ENCODE results near the gene RETN. TPM values are rescaled to one million over a fixed set of nuclear protein-coding genes. Genes with fewer than 3 reads are reported as not detected.

RETN gene
- total RNA-seq, 1 experiment from 2014 or later: not detected

DNA sequence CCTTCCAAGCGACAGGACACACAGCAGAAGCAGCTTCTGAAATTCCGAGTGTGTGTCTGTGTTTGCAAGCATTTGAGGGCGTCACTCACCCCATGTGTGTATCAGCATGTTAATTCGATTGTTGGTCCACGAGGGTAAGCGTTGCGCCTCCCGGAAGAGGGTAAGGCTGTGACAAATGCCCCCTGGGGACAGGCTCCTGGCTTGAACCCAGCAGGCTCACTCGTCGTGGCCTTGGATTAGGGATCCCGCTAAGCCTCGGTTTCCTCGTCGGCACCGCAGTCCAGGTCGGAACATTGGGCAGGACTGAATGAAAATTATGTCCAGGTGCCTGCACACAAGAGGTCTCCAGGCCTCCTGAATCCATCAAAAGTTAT lies 32.5 kb upstream of the RETN start:
- Histone ChIP-seq H3K4me1 (ENCODE audit: control insufficient read depth, insufficient read depth, low read length) (no peaks in the 10 kb centered on the region; the same call in 1 of the 2 replicates), H3K27me3 (ENCODE audit: control insufficient read depth, insufficient read depth, low read length) (no peaks in the 10 kb centered on the region), H3K27ac (ENCODE audit: low read length) (no peak overlapping the region), H3K4me3 (ENCODE audit: low read depth in 2 of 2, low read length in 2 of 2) (peak overlapping the region; percentile 62 to 78), H3K9me3 (ENCODE audit: control insufficient read depth, insufficient read depth, low read depth, low read length) (no peaks in the 10 kb centered on the region), H3K36me3 (ENCODE audit: control insufficient read depth, insufficient read depth, low read length) (no peaks in the 10 kb centered on the region)
- BruUV-seq (replicated peaks): no TSS peak
- DNase-seq (ENCODE audit: low read depth, low spot score) (no peak), ATAC-seq (no peak)
- ChIA-PET CTCF (no interaction called here), POLR2A (no interaction called here)
- intact Hi-C loops (cut with micrococcal nuclease; ENCODE audit: unreplicated experiment) (no loop called here), in situ Hi-C loops (cut with HindIII; ENCODE audit: low pct_unique_long_range_greater_than_20kb, low sequenced_read_pairs) (no loop called here)
- TF ChIP-seq SIN3A (IDR thresholded peaks at IDR 0.05; ENCODE audit: borderline replicate concordance, insufficient read depth, low read depth, low read length) (no peak), REST (IDR thresholded peaks at IDR 0.05; ENCODE audit: insufficient read depth in 1 of 2, low read depth in 2 of 2, low read length in 1 of 2) (no peak), TCF7L2 (IDR thresholded peaks at IDR 0.05; ENCODE audit: low read depth, low read length) (no peak), POLR2AphosphoS5 (IDR thresholded peaks at IDR 0.05; ENCODE audit: low read depth, low read length) (no peak)
- TF ChIP-seq, protein P1, sequence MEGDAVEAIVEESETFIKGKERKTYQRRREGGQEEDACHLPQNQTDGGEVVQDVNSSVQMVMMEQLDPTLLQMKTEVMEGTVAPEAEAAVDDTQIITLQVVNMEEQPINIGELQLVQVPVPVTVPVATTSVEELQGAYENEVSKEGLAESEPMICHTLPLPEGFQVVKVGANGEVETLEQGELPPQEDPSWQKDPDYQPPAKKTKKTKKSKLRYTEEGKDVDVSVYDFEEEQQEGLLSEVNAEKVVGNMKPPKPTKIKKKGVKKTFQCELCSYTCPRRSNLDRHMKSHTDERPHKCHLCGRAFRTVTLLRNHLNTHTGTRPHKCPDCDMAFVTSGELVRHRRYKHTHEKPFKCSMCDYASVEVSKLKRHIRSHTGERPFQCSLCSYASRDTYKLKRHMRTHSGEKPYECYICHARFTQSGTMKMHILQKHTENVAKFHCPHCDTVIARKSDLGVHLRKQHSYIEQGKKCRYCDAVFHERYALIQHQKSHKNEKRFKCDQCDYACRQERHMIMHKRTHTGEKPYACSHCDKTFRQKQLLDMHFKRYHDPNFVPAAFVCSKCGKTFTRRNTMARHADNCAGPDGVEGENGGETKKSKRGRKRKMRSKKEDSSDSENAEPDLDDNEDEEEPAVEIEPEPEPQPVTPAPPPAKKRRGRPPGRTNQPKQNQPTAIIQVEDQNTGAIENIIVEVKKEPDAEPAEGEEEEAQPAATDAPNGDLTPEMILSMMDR (IDR thresholded peaks at IDR 0.05): no peak

DNA sequence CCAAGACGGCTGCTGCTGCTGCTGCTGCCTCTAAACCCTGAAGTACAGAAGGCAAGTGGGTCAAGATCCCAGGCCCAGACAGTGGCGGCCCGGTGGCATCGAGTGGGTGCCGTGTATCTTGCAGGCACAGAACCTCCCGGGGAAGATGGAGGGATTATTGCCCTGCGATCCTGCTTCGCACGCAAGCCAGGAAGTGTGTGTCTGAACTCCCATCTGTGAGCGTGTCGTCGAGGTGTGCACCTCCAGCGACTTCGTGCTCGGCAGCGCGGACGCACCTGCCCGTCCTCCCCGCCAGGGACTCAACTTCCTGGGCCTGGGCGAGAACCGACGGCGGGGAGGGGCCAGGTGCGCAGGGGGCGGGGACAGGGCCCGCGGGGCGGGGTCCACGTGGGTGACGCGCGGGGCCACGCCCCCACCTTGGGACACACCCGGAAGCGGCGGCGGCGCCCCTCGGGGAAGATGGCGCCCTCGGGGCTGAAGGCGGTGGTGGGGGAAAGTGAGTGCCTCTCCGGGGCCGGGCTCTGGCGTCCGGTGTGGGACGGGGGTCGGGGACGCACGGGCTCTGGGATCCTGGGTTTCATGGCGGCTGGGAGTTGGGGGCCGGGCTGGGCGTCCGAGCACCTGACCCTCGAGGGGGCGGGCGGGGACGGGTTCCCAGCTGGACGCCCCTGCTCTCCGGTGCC lies 32.0 kb upstream of the RETN start, which contains the start of gene STXBP2:
Gene STXBP2, plus strand, starts transcription at position 420 of the 683 bp plus-strand sequence. Its CDS starts 40 bp downstream, at position 460.
- DNase-seq (ENCODE audit: low read depth, low spot score) (no peak), ATAC-seq (peak; percentile 93)
- in situ Hi-C loops (cut with HindIII; ENCODE audit: low pct_unique_long_range_greater_than_20kb, low sequenced_read_pairs) (no loop called here), intact Hi-C loops (cut with micrococcal nuclease; ENCODE audit: unreplicated experiment) (no loop called here)
- Histone ChIP-seq H3K9me3 (ENCODE audit: control insufficient read depth, insufficient read depth, low read depth, low read length) (no peaks in the 10 kb centered on the region), H3K27ac (ENCODE audit: low read length) (peak within 1 kb of the TSS; percentile 73), H3K4me1 (ENCODE audit: control insufficient read depth, insufficient read depth, low read length) (no peaks in the 10 kb centered on the region; the same call in 1 of the 2 replicates), H3K27me3 (ENCODE audit: control insufficient read depth, insufficient read depth, low read length) (no peaks in the 10 kb centered on the region), H3K4me3 (ENCODE audit: low read depth in 2 of 2, low read length in 2 of 2) (peak within 1 kb of the TSS; percentile 62 to 78), H3K36me3 (ENCODE audit: control insufficient read depth, insufficient read depth, low read length) (no peaks in the 10 kb centered on the region)
- no TSS peak for BruUV-seq (replicated peaks)
- ChIA-PET POLR2A (no interaction called here), CTCF (no interaction called here)
- TF ChIP-seq TCF7L2 (IDR thresholded peaks at IDR 0.05; ENCODE audit: low read depth, low read length) (no peak), SIN3A (IDR thresholded peaks at IDR 0.05; ENCODE audit: borderline replicate concordance, insufficient read depth, low read depth, low read length) (0 out of 2 replicates have a peak, but pooled peaks have one; percentile 72), REST (IDR thresholded peaks at IDR 0.05; ENCODE audit: insufficient read depth in 1 of 2, low read depth in 2 of 2, low read length in 1 of 2) (no peak), POLR2AphosphoS5 (IDR thresholded peaks at IDR 0.05; ENCODE audit: low read depth, low read length) (peak; percentile 49)
- TF ChIP-seq, protein P1 (IDR thresholded peaks at IDR 0.05): no peak
